Kidney glomerular epithelial cell (primary cell): ENCODE data around the gene PTPRN2.
"Not testable (repeated sequence)": the region's sequence is repeated elsewhere in the genome, so short reads cannot be mapped to it uniquely, and the experiment has no call there.

Source experiments
- DNase-seq: peaks from one replicate; lab custom pipeline; 2025; lab: John Stamatoyannopoulos, UW

Gene PTPRN2

GRCh38 chr7:158587162-158588084 is at the start of gene PTPRN2:
PTPRN2 (minus strand) TSS chr7:158587823.
- peak; percentile 15 for DNase-seq

- no peak for DNase-seq
These were observed 45.7 kb upstream of the PTPRN2 start for GRCh38 chr7:158633055-158633956.

GRCh38 chr7:158631574-158632195 is 44.1 kb upstream of the PTPRN2 start:
- no peak for DNase-seq

- not testable (repeated sequence) for DNase-seq
These were observed 38.7 kb upstream of the PTPRN2 start for GRCh38 chr7:158626289-158626688.

GRCh38 chr7:158623241-158623640 is 35.6 kb upstream of the PTPRN2 start:
- DNase-seq = no peak

- no peak for DNase-seq
These were observed 33.3 kb upstream of the PTPRN2 start for GRCh38 chr7:158620839-158621441.

- no peak for DNase-seq
These were observed 32.8 kb upstream of the PTPRN2 start for GRCh38 chr7:158620418-158620817.

- DNase-seq = no peak
These were observed 31.1 kb upstream of the PTPRN2 start for GRCh38 chr7:158618745-158619140.

- DNase-seq = no peak
These were observed 30.1 kb upstream of the PTPRN2 start for GRCh38 chr7:158617737-158618128.

GRCh38 chr7:158616050-158616449 is 28.4 kb upstream of the PTPRN2 start:
- no peak for DNase-seq

- no peak for DNase-seq
These were observed 27.1 kb upstream of the PTPRN2 start for GRCh38 chr7:158614700-158615099.

GRCh38 chr7:158613481-158613880 is 25.9 kb upstream of the PTPRN2 start:
- no peak for DNase-seq

GRCh38 chr7:158612546-158612945 is 24.9 kb upstream of the PTPRN2 start:
- no peak for DNase-seq

GRCh38 chr7:158611541-158611940 is 23.9 kb upstream of the PTPRN2 start:
- no peak for DNase-seq

- DNase-seq = no peak
These were observed 21.8 kb upstream of the PTPRN2 start for GRCh38 chr7:158609313-158609974.

GRCh38 chr7:158607563-158607962 is 19.9 kb upstream of the PTPRN2 start:
- no peak for DNase-seq

GRCh38 chr7:158606671-158607424 is 19.2 kb upstream of the PTPRN2 start:
- no peak for DNase-seq

- DNase-seq = no peak
These were observed 18.5 kb upstream of the PTPRN2 start for GRCh38 chr7:158606129-158606528.

GRCh38 chr7:158603773-158604755 is 16.4 kb upstream of the PTPRN2 start:
- no peak for DNase-seq
